ENCODE measurements around the gene RNF208.

RNF208 gene

DNA sequence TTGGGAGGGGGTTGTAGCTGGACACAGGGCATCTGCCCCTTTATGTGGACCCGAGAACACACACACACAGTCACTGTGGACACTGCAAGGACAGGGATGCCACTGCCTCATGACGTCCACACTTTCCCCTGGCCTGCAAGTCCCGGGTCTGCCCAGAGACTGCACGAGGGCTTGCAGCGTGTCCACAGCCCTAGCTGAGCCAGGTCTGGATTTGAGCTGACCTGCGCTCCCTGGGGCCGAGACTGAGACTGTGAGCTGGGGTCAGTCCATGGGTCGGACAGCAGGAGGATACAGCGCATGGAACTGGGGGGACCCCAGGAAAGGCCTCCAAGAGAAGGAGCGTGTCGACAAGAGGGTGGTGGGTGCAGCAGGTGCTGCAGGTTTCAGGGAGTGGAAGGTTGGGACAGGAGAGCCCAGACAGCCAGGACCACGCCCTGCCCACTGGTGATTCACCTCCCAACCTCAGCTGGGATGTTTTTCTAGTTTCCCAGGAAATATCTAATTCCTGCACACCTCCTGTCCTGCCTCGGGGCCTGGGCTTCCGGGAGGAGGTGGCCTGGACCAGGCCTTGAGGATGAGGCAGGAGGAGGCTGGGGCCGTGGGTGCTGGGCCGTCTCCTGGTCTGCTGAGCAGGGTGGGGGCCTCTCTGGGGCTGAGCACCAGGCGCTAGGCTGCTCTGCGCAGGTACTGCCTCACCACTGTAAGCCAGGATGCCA is 4.5 kb upstream of the RNF208 start:
- no peak for DNase-seq

DNA sequence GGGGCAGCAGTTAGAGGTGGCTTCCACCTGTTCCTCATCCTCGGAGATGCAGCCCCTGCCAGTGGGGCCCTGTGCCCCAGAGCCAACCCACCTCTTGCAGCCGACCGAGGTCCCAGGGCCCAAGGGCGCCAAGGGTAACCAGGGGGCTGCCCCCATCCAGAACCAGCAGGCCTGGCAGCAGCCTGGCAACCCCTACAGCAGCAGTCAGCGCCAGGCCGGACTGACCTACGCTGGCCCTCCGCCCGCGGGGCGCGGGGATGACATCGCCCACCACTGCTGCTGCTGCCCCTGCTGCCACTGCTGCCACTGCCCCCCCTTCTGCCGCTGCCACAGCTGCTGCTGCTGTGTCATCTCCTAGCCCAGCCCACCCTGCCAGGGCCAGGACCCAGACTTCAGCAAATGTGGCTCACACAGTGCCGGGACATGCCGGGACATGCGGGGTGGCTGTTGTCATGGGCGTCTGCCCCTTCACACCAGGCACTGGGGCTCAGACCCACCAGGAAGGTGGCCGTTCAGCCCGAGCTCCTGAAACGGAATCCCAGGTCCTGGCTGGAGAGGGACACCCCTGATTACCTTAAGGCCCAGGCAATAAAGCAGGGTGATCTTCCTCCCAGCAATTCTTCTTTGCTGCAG is 3.8 kb upstream of the RNF208 start:
- no peak for DNase-seq

DNA sequence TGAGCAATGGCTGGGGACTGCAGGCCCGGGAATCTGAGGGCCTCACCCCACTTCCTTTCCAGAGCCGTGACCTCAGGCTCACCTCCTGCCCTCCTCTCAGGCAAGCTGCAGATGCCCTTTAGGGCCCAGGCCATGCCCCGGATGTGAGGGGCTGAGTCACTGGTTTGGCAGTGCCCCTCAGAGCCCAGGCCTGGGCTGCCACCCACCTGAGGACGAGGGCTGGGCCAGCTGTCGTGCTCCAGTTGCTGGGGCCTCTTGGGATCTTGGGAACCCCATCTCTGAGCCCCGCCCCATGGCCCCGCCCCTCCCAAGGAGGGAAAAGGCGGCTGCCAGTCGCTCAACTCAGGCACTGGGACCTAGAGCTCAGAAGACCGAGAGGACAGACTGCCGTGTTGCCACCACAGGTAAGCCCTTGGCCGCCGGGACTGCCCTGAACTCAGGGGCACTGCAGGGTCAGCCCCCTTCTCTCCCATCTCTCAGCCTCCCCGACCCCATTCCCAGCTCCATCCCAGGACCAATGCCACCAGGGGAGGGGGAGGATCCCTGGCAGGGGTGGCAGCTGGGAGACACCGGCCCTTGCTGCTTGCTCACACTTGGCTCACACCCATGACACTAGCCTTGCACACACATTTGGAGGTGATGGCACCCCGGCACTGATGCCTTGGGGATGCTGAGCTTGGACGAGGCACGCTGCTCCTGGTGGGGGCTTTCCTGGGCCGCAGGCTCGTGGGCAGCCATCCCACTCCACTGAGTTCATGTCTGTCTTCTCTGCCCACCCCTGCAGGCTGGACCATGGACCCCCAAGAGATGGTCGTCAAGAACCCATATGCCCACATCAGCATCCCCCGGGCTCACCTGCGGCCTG is 3.0 kb upstream of the RNF208 start, which contains the start of gene CYSRT1:
CYSRT1 (plus strand) TSS at position 345 of the 865 bp plus-strand sequence; CDS start at position 793, 448 bp downstream.
- DNase-seq = no peak

DNA sequence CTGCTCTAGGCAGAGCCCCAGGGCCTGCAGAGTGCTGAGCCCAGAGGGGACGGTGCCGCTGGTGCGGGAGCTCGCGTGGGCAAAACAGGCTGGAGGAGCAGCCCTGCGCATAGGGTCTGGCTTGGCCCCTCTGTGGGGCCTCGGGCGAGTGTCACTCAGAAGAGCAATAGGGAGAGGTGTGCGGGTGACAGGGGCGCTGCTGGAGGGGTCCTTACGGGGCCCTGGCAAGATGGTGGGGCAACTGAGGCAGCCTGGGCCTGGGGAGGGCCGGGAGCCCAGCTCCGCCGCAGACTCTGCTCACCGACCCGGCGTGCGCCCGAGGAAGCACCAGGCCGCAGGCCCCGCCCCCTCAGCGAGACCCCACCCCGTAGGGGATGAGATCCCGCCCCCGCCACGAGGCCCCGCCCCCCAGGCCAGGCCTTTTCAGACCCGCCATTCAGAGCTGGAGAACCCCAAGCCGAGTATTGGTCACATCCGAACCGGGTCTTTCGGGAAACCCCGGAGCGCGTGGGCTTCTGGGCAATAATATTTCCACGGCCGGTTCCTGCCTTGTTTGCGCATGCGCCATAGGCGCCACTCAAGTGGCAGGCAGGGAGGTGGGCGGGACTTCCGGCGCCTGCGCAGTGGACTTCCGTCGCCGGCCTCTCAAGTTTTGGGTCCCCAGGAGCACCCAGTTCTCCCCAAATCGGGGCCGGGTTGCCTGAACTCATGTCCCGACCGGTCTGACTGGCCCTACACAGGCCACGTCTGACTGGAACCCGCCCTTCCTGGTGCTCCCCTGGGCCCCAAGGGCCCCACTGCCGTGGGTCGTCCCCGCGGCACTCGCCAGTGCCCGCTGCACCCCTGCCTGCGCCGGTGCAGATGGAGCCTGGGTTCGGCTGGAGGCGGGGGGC is 1.3 kb upstream of the RNF208 start:
- DNase-seq = peak; percentile 99

DNA sequence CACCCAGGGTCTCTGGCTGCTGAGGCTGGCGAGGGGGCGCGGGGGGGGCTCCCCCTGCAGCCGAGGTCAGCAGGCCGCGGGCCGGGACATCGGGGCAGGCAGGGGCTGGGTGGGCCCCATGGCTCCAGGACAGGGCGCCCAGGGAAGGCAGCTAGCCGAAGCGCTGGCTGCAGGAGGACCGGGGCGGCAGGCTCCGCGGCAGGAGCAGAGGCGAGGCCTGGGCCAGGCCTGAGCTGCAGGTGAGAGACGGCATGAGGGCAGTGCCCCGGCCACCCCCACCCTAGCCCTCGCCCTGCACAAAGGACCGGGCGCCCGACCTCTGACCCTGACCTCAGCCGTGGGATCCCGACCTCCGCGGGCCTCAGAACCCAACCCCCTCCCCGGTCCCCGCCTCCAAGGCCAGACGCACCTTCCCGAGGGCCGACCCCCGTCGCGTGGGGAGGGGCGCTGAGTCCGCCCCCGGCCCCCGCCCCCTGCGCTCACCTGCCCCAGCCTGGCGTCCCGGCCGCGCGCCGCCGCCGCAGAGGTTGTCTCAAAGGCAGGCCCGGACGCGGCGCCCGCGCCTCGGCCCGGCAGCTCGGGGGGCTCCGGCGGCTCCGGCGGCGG is 431 bp downstream of the RNF208 start:
- no peak for DNase-seq

DNA sequence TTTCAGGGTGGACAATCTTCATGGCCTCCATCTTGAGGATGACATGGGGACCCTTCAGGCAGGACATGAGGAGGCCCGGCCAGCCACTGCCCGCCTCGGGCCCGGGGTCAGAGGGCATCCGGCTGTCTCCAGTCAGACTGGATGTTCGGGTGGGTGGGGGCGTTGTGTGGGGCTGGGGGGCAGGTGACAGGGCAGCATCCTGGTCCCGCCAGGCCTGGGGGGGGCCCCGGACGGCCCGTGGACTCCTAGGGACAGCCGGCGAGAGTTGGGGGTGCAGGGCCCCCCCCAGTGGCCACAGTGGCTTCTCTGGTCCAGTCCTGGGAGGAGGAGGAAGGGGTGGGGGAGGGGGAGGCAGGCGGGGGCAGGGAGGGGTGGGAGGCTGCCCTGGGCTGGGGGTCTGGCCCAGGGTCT is 940 bp downstream of the RNF208 start:
- no peak for DNase-seq

DNA sequence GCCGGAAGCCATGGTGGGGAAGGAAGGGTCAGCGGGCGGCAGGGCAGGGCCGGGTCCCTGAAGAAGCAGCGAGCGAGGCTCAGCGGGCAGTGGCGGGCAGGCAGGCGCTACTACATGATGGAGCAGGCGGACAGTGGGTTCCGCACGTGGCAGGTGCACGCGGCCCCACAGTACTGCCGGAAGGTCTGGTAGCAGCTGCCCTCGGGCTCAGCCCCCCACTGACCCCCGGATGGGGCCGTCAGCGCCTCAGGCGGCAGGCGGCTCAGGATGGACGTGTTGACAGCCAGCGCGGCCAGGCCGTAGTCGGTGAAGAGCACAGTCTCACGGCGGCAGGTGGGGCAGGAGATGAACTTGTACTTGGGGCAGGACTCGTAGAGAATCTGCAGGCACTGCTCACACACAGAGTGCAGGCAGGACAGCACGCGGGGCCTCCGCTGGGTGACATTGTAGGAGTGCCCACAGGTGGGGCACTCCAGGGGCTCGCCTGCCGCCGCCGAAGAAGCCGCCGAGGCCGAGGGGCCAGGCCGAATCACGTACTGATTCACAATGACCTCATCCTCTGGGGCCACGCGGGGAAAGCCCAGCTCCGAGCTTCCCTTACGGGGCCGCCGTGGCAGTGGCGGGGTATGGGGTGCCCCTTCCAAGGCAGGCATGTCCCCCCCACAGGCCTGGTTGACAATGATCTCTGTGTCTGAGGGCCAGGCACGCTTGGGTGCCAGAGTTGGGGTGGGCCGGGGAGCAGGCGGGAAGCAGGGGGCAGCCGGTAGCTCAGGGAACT is 1.5 kb downstream of the RNF208 start:
- DNase-seq = no peak

DNA sequence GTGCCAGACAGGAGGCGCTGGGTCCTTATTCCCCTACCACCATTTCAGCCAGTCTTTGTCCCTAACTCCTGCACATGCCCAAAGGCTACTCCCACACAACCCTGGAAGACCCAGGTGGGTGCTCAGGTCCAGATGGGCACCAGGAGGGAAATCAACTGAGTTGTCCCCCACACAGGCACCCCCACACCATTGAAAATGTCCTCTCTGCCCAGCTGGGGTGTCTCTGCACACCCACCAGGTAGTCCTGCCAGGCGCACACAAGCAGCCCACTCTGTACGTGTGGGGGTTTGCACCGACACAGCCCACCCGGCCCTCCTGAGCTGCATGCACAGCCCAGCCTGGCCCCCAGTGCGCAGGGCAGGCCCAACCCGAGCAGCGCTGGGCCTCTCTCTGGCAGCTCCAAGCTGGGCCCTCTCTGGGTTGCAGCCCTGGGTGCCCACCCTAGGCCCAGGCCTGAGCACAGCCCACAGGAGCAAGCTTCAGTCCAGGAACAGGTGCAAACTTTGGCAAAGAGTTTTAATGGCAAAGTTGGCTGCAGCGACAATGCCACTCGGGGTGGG is 2.2 kb downstream of the RNF208 start:
- DNase-seq = no peak

DNA sequence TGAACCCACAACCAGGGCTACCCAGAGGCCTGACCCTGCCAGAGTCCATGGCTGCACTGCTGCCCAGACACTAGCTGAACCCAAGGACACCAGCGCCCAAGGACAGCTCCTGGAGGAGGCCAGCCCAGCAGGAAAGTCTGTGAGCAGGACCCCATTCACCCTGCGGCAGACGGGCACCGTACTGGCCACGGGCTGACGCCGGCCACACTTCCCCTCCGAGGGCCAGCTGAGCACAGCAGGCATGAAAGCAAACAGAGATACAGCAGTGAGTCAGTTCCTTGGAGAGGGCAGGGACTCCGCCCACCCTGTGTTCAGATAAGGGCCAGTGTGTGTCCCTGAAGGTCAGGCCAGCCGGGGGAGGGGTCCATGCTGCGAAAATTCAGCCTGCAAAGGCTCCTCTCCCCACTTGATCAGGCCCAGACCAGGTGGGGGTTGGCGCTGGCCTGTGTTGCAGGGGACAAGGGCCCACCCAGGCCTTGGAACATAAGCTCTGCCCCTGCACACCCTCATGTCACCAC is 3.2 kb downstream of the RNF208 start:
- no peak for DNase-seq

DNA sequence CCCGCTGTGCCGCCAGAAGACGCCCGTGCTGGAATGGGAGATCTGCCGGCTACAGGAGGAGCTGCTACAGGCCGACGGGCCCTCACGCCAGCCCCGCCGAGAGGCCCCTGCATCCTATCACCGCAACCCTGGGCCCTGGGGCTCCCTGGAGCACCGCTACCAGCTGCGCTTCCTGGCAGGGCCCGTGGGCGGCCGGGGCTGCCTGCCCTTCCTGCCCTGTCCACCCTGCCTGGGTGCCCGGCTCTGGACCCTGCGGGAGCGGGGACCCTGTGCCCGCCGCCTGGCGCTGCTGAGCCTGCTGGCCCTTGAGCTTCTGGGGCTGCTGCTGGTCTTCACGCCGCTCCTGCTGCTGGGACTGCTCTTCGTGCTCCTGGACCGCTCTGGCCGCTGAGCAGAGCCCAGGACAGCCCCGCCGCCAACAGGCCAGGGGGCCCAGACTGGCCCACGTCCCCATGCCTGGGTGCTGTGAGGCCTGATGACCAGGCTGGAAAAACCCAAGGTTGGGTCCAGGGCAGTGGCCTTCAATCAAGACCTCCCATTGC is 3.8 kb downstream of the RNF208 start:
- DNase-seq = no peak

DNA sequence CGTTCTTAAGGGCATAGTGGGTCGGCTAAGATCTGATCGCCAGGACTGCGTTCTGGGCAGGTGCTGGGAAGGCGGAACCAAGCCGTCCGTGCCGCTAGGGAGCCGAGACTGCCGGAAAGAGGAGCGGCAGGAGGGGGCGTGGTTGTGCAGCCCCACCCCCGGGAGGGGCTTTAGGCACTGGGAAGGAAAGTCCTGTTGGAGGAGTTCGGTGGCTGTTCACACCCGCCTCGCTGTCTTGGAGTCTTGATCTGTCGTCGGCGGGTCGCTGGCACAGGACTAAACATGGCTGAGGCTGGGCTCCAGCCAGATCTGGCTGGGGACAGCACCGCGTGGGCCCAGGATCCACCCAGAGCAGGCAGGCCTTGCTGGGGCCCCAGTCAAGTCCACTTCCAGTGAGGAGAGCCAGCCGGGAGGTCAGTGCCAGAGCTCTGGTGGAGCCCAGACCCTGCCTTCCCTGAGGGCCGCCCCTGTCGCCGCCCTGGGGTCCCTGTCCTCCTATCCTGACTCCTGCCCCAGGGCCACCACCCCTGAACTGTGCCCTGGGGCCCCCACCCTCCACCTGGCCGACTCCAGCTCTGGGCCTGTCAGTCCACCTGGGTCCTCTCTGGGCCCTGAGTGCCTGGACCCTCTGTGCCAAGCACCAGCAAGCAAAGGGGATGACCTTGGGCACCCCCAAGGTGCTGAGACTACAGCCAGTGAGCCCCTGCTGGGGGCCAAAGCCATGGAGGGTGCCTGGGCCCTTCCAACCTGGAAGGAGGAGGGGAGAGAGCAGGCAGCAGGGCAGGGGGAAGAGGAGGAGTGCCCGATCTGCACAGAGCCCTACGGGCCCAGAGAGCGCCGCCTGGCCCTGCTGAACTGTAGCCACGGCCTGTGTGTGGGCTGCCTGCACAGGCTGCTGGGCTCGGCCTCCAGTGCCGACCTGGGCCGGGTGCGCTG is 4.5 kb downstream of the RNF208 start:
- DNase-seq = no peak

DNA sequence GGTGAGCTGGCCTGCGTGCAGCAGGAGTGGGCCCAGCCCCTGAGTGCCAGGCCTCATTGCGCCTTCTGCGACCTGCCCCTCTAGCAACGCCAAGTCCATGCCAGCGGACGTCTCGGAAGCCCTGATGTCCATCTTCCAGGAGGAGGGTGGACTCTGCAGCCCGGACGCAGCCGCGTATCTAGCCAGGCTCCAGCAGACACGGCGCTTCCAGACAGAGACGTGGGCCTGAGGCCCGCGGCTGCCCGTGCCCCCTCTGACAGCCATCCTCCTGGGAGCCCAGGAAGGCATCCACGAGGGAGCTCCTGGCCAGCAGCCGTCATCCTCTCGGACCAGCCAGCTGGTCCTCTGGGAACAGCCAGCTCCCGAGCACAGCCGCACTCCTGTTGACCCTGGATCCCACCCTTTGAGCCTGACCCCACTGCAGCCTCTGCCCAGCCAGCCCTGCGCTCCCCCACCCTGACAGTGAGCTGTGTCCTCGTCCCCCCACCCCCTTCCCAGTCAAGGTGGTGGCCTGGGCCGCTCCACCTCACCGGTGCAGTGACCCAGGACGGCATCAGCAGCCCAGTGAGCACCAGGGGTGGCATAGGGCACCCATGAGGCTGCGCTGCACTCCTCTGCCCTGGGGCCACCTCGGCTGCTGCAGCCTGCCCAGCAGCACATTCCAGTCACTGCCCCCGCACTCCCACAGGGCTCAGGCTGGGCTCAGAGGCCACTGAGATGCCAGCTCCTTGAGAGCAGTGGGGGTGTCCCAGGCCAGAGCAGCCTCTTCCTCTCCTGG is 5.7 kb downstream of the RNF208 start:
- DNase-seq = no peak

DNA sequence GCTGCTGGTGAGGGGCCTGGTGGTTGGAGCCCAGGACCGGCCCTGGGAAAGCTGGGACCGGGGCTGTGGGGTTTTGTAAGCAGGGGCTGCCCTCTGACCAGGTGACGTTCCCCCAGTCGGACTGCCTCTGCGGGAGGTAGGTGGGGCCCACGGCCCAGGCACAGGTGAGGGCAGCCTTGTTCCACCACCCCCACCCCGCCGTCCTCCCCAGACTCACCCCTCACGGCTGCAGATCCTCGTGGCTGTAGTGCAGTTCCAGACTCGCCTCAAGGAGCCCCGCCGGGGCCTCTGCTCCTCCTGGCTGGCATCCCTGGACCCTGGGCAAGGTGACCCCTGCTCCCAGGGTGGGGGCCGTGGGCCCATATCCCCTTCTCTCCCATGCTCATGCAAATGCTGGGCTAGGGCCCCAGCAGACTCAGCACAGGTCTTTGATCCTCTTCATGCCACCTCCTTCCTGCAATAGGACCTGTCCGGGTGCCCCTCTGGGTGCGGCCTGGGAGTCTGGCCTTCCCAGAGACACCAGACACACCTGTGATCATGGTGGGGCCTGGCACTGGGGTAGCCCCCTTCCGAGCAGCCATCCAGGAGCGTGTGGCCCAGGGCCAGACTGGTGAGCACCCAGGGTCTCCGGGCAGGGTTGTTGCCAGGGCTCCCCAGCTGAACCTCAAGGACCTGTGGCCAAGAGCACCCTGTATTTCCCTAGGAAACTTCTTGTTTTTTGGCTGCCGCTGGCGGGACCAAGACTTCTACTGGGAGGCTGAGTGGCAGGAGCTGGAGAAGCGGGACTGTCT is 6.6 kb downstream of the RNF208 start:
- no peak for DNase-seq

DNA sequence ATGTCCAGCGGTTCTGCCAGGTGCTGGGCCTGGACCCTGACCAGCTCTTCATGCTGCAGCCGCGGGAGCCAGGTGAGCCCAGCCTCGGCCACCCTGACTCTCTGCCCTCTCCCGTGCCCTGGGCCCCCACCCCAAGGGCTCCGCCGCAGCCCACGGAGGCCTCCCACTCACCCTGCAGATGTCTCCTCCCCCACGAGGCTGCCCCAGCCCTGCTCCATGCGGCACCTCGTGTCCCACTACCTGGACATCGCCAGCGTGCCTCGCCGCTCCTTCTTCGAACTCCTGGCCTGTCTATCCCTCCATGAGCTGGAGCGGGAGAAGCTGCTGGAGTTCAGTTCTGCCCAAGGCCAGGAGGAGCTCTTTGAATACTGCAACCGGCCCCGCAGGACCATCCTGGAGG is 7.4 kb downstream of the RNF208 start:
- no peak for DNase-seq

DNA sequence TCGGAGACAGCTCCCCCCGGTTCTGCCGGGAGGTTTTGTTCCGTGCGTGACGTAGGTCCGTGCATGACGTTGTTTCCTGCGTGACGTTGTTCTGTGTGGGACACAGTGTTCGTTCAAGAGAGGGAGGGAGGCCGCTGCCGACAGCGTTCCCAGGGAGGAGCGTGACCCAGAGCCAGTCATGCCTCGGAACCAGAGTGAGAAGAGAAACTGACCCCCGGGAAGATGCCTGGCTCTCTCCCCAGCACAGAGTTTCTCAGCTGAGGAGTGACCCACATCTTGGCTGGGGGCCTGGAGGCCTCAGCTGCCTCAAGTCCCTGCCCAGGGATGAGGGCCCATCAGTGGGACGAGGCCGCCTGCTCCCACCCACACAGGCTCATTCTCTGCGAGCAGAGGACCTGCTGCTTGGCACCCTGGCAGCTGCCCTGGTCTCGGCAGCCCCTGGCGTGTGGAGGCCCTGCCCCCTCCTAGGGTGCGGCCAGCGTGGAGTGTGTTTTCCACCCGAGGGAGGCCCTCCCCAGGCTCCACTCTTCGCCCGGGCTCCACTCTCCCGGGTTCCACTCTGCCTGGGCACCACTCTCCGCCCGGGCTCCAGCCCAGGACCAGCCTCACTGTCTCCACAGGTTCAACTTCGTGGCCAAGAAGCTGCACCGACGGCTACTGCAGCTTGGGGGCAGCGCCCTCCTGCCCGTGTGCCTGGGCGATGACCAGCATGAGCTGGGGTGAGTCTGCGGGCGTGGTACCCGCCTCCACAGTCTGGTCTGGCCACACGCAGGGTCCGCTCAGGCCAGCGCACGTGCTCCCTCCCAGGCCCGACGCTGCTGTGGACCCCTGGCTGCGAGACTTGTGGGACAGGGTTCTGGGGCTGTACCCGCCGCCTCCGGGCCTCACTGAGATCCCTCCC is 8.6 kb downstream of the RNF208 start:
- DNase-seq = no peak

DNA sequence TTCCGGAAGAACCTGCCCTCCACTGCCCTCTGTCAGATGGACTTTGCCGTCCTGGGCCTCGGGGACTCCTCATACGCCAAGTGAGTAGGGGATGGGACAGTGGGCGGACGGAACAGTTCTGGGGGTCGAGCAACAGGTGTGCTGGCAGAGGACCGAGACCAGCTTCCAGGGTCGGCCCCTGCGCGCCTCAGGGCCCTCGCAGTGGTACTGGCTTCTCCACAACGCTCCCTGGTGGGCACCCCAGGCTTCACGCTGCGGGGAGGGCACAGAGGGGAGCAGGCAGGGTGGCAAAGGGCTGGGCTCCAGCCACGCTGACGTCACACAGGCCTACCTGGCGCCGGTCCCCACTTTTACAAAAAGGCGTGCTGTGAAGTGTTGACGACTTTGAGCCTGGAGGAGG is 9.5 kb downstream of the RNF208 start:
- no peak for DNase-seq

DNA sequence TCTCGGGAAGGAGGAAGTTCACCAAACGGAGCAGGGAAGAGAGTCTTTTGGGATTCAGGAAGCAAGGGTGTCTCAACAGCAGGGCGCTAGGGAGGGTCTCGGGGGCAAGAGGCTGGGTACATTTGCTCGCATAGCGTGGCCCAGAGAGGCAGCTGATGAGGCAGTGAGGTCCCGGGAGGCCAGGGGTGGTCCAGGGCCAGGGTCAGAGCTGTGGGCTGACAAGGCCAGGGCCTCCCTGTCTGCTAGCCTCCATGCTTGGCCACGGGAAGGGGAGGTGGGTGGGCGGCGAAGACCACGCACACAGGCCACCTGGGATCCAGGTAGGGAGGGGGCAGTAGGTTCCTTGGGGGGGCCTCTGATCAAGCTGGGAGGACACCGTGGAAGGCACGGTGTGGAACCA is 10.5 kb downstream of the RNF208 start:
- DNase-seq = no peak
